Hepatocyte (in vitro differentiated cells): ENCODE data around the gene ABLIM1.

Experiments
- CTCF ChIP-seq: fragments of 200-600 bp; sonication (generic); IDR thresholded peaks from 2 replicates; pipeline ENCODE4 v1.5.1; 2016; ENCODE audit warnings: antibody characterized with exemption, mild to moderate bottlenecking; ENCODE audit not compliant: poor library complexity
- EZH2 ChIP-seq: fragments of 200-600 bp; sonication (generic); IDR thresholded peaks from 2 replicates; pipeline ENCODE4 v1.6.1; 2016; ENCODE audit warnings: antibody characterized with exemption, mild to moderate bottlenecking, borderline replicate concordance

GRCh38 chr10:114646426-114646825, 11.6 kb downstream of the ABLIM1 start:
- no peak for TF ChIP-seq CTCF
- no peak for TF ChIP-seq EZH2
